ENCODE data around the gene RALGPS1.

- TF ChIP-seq ZNF691 (CRISPR knock-in tag; IDR thresholded peaks at IDR 0.05; ENCODE audit: borderline replicate concordance, low read depth) (no peak), ZBTB8A (CRISPR knock-in tag; IDR thresholded peaks at IDR 0.05; ENCODE audit: borderline replicate concordance, low read depth) (no peak), TFAP4 (IDR thresholded peaks at IDR 0.05; ENCODE audit: borderline replicate concordance, low read depth) (no peak), ZBTB4 (CRISPR knock-in tag; IDR thresholded peaks at IDR 0.05; ENCODE audit: borderline replicate concordance) (no peak), TBX3 (IDR thresholded peaks at IDR 0.05; ENCODE audit: borderline replicate concordance) (no peak)
Observed at GRCh38 chr9:127173063-127173462, 258.5 kb downstream of the RALGPS1 start.

Data from HepG2 (cell line).